SIG-M5 treated with dmso at 0.1 percent for 504 hours (cell line): ENCODE data around the gene TIMP4.
A peak's percentile ranks its signal among the peaks of the same experiment; 100 is the strongest.

ENCODE experiments used
- DNase-seq: peaks from one replicate; lab custom pipeline; 2025; ENCODE audit not compliant: unreplicated experiment; lab: John Stamatoyannopoulos, UW

The TIMP4 gene

DNA sequence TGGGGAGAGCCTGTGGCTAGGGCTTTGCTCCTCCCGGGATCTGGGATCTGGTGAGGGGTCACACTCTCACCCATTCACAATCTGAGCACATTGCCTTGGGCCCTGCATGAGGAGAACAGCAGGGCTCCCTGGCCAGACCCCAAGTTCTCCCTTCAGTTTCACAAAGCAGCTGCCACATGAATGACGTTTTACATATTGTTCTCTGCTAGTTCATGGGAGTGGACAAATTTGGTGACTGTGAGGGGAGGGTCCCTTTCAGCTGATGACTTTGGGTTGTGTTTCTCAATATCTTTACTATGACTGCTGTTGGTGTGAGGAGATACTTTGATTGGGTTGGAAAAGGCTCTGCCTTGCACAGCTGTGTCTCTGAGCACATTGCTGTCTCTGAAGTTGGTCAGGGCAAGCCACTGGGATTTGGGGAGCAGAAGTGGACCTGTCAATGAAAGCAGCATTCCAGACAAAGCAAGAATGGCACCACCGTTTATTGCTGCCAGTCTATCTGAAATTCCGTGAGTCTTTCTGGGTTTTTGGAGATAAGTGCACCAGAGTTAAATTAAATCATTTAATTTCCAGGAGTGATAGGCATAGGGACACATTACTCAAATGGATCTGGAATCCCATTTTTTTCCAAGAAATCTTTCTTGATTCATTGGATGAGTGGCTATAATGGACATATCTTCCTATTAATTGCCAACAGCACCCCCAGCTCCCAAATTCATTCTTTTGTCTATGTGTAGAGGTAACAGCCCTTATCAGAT lies 10.3 kb downstream of the TIMP4 start:
- peak; percentile 58 for DNase-seq

DNA sequence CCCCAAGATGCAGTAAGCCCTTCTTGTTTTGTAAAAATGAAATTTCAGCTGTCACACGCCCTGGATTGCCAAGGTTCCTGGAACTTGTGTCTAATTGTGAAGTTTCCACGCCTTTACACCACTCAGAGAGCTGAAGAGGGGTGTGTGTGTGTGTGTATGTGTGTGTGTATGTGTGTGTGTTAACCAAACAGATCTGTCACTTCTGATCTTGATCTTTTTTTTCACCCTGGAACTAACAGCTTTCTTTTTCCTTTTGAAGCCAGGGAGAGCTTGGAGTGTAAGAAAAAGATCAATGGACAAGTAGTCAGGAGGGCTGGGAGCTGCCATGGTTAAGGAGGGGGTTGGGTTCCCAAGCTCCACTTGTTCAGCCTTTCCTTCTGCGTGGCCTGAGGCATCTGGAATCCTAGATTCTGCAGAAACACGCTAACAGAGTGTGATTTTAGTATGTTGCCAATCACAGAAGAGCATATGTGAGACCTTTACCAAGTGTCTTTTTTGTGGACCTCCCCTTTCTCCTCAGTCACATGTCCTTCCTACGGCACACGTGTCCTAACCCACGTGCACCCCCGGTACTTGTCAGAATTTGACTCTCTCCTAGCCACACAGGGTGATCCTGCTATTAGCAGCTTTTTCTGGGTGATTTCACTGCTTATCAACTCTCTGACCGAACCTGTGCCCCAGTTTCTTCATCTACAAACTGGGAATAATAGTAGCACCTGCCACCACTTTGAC lies 11.5 kb downstream of the TIMP4 start:
- DNase-seq, result no peak

GRCh38 chr3:12143949-12144504 lies 14.7 kb downstream of the TIMP4 start:
- DNase-seq, result no peak

DNA sequence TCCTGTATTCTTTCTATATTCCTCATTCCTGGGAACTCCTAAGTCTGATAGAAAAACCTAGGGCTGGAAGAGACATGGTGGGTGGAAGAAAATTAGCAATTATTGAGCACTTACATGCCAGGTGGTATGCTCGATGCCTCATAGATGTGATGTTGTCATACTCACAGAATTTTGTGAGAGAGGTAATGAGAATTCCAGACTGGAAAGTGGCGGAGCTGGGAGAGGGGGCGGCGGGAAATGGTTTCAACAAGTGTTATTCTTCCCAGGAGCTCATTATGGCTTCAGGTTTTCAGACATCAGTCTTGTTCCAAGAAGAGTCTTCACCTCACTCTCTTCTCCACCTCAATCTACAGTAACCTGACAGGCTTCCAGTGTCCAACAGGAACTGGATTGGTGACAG lies 16.2 kb downstream of the TIMP4 start:
- no peak for DNase-seq

GRCh38 chr3:12141350-12141749 lies 17.4 kb downstream of the TIMP4 start:
- peak; percentile 21 for DNase-seq

DNA sequence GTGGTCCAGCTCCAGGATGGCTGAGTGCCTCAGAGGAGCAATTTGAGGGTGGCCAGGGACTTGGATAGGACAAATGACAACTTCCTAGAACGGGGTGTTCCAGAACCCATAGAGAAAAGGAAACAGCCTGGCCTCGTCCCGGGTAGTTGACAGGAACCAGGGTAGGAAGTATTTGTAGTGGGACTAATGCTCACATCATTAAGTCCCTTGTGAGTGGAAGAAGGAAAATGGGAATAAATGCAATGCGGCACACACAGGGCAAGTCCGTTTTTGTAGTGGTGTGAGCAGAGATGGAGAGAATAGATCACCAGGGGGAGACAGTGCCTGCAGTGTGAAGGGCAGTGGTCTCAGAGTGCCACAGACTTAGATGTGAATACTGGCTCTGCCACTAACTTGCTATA lies 19.6 kb downstream of the TIMP4 start:
- DNase-seq, result peak; percentile 70

GRCh38 chr3:12138044-12138443 lies 20.7 kb downstream of the TIMP4 start:
- DNase-seq, result peak; percentile 48

- no peak for DNase-seq
Observed at GRCh38 chr3:12136371-12136770, 22.3 kb downstream of the TIMP4 start.

- DNase-seq, result peak; percentile 68
Observed at GRCh38 chr3:12135029-12135657, 23.6 kb downstream of the TIMP4 start.

- DNase-seq, result no peak
Observed at GRCh38 chr3:12132881-12133280, 25.8 kb downstream of the TIMP4 start.

DNA sequence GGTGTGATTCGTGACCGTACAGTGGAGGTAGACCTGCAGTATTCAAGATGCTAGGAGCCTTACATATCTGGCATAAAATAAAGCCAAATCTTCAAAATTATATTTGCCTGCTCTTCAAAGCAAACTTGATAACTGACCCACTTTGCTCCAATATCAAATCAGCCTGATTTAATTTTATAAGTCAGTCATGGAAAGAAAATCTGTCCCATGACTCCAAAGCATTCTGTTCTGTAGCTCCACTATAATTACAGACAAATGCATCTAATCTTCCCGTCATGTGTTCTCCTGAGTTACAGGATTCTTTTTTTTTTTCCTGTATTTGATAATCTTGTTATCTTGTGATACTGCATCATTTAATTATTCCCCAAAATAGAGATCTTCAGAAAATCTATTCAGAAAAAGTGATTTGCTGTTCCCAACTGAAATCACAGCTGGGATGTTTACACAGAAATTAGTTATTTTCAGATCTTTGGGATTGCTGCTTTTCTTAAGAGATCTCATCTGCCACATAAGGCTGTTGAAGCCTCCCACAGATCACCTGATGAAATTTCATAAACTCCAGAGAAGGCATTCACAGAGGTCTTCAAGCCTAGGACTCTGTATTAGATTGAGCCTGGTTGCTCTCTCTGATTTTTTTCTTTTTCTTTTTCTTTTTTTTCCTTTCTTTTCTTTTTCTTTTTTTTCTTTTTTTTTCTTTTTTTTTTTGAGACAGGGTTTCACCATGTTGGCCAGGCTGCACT lies 27.2 kb downstream of the TIMP4 start:
- no peak for DNase-seq

GRCh38 chr3:12127391-12127790 lies 31.3 kb downstream of the TIMP4 start:
- DNase-seq, result no peak

GRCh38 chr3:12125772-12126171 lies 32.9 kb downstream of the TIMP4 start:
- DNase-seq, result no peak

GRCh38 chr3:12121466-12121865 lies 37.2 kb downstream of the TIMP4 start:
- no peak for DNase-seq

GRCh38 chr3:12120374-12121140 lies 38.2 kb downstream of the TIMP4 start:
- DNase-seq, result no peak

DNA sequence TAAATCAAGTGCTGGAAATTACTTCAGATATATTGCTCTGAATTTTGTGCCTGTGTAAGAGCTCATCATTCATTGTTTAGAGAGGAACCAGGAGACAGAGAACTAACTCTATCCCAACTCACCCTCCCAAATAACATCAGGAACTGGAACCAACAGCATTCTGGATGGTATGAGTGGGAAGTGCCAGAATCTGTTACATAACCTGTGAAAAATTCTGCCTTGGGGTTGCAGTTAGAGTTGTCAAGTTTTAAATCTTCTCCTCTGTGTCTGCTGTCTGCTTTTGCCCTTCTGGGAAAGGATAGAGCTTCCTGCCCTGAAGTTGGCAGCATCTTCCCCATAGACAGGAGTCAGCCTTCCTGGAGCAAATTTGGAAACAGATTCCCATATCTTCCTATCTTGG lies 41.2 kb downstream of the TIMP4 start:
- no peak for DNase-seq

GRCh38 chr3:12116870-12117269 lies 41.8 kb downstream of the TIMP4 start:
- no peak for DNase-seq

GRCh38 chr3:12115849-12116248 lies 42.9 kb downstream of the TIMP4 start:
- no peak for DNase-seq

GRCh38 chr3:12115104-12115503 lies 43.6 kb downstream of the TIMP4 start:
- no peak for DNase-seq

DNA sequence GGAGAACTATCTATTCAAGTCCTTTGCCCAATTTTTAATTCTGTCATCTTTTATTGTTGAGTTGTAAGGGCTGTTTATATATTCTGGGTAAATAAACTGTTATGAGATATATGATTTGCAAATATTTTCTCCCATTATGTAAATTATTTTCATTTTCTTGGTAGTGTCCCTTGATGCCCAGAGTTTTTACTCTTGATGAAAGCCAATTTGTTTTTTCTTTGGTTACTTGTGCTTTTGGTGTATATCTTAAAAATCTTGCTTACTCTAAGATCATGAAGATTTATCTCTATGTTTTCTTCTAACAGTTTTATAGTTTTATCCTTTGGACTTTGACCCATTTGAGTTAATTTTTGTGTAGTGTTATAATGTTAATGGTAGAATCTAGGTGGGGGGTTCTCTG lies 44.5 kb downstream of the TIMP4 start:
- no peak for DNase-seq
